ENCODE results near the gene FUT8.

GRCh38 chr14:65371784-65372183, 40.7 kb upstream of the FUT8 start:
- no peak for TF ChIP-seq CTCF (IDR thresholded peaks at IDR 0.05 in 2 of 3, conservative IDR thresholded peaks at IDR 0.05 in 1 of 3; ENCODE audit: borderline replicate concordance in 1 of 3, insufficient read depth in 1 of 3, low read depth in 2 of 3, low read length in 2 of 3)
- TF ChIP-seq EZH2 (IDR thresholded peaks at IDR 0.05): no peak
- no peak for TF ChIP-seq TCF7L2 (IDR thresholded peaks at IDR 0.05; ENCODE audit: borderline replicate concordance, extremely low read depth, insufficient read depth, insufficient read length)
- TF ChIP-seq MAX (IDR thresholded peaks at IDR 0.05): no peak
- no peak for TF ChIP-seq POLR2A (IDR thresholded peaks at IDR 0.05; ENCODE audit: borderline replicate concordance, extremely low read depth, insufficient read depth, insufficient read length)

Measured in HCT116 (cell line).